Measurements from ENCODE around the gene TAX1BP1.

DNA sequence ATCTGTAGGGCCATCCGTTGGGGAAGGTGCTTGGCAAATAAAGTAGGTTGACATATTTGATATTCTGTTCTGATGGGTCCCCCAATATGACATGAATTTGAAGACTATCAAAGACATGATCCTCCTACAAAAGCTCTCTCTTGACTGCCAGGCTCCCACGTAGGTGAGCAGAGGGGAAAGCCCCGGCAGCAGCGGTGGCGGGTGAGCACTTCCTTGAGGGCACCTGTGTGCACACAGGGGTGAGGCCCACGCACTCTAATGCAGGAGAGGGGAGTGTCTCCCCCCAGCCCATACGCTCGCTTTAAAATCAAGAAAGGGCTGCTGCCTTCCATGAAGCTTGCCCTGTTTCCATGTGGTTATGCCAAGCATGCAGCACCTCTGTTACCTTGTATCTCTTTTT lies 100.4 kb downstream of the TAX1BP1 start:
- TF ChIP-seq, protein P1, sequence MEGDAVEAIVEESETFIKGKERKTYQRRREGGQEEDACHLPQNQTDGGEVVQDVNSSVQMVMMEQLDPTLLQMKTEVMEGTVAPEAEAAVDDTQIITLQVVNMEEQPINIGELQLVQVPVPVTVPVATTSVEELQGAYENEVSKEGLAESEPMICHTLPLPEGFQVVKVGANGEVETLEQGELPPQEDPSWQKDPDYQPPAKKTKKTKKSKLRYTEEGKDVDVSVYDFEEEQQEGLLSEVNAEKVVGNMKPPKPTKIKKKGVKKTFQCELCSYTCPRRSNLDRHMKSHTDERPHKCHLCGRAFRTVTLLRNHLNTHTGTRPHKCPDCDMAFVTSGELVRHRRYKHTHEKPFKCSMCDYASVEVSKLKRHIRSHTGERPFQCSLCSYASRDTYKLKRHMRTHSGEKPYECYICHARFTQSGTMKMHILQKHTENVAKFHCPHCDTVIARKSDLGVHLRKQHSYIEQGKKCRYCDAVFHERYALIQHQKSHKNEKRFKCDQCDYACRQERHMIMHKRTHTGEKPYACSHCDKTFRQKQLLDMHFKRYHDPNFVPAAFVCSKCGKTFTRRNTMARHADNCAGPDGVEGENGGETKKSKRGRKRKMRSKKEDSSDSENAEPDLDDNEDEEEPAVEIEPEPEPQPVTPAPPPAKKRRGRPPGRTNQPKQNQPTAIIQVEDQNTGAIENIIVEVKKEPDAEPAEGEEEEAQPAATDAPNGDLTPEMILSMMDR (IDR thresholded peaks at IDR 0.05; ENCODE audit: insufficient read depth, low read depth, low read length) = no peak
- TF ChIP-seq EZH2 (IDR thresholded peaks at IDR 0.05; ENCODE audit: insufficient read depth, low read length) = no peak
